T-helper 22 cell (primary cell): ENCODE measurements around the gene NUDT3.
"Not testable (repeated sequence)": the region's sequence is repeated elsewhere in the genome, so short reads cannot be mapped to it uniquely, and the experiment has no call there.

Experiments used
- DNase-seq: peaks from one replicate; pipeline ENCODE4 v3.0.0-alpha.2; 2020; ENCODE audit warnings: low read depth

Gene NUDT3

GRCh38 chr6:34249469-34250261 lies 142.8 kb downstream of the NUDT3 start:
- DNase-seq: no peak

GRCh38 chr6:34248727-34249468 lies 143.6 kb downstream of the NUDT3 start, which contains the start of gene SMIM29:
Gene SMIM29 (minus strand): TSS chr6:34249006. CDS start chr6:34247791, 1,215 bp downstream.
- DNase-seq: peak; percentile 95

- DNase-seq: peak; percentile 40
Observed at GRCh38 chr6:34248198-34248726, 144.2 kb downstream of the NUDT3 start.

- DNase-seq: no peak
Observed at GRCh38 chr6:34247481-34248197, 144.8 kb downstream of the NUDT3 start.

- DNase-seq: no peak
Observed at GRCh38 chr6:34246563-34247391, 145.7 kb downstream of the NUDT3 start.

- no peak for DNase-seq
Observed at GRCh38 chr6:34246249-34246562, 146.3 kb downstream of the NUDT3 start.

GRCh38 chr6:34245761-34246140 lies 146.7 kb downstream of the NUDT3 start:
- not testable (repeated sequence) for DNase-seq

GRCh38 chr6:34245032-34245760 lies 147.3 kb downstream of the NUDT3 start:
- DNase-seq: not testable (repeated sequence)

GRCh38 chr6:34243901-34244884 lies 148.3 kb downstream of the NUDT3 start:
- no peak for DNase-seq

GRCh38 chr6:34243131-34243771 lies 149.2 kb downstream of the NUDT3 start:
- DNase-seq: no peak

GRCh38 chr6:34242252-34243130 lies 150.0 kb downstream of the NUDT3 start:
- DNase-seq: no peak

- no peak for DNase-seq
Observed at GRCh38 chr6:34241351-34242215, 150.9 kb downstream of the NUDT3 start.

GRCh38 chr6:34240329-34241248 lies 151.9 kb downstream of the NUDT3 start:
- no peak for DNase-seq

GRCh38 chr6:34239893-34240292 lies 152.6 kb downstream of the NUDT3 start:
- DNase-seq: no peak

- no peak for DNase-seq
Observed at GRCh38 chr6:34239500-34239825, 153.0 kb downstream of the NUDT3 start.
